Raji (cell line): Measurements from ENCODE around the gene GRIK4.

Experiments
- POLR2A ChIP-seq: IDR thresholded peaks from 2 replicates; pipeline ENCODE4 v1.6.1; 2011; ENCODE audit warnings: low read depth, low read length, control low read depth; ENCODE audit not compliant: insufficient read depth

Gene GRIK4

GRCh38 chr11:120662071-120662676, 150.6 kb downstream of the GRIK4 start:
- TF ChIP-seq POLR2A = no peak

GRCh38 chr11:120663142-120663541, 151.6 kb downstream of the GRIK4 start:
- no peak for TF ChIP-seq POLR2A

- TF ChIP-seq POLR2A = no peak
Measured at GRCh38 chr11:120666121-120666639, 154.6 kb downstream of the GRIK4 start.

GRCh38 chr11:120667281-120667680, 155.7 kb downstream of the GRIK4 start:
- no peak for TF ChIP-seq POLR2A

GRCh38 chr11:120667934-120668333, 156.4 kb downstream of the GRIK4 start:
- no peak for TF ChIP-seq POLR2A

GRCh38 chr11:120668537-120668936, 157.0 kb downstream of the GRIK4 start:
- TF ChIP-seq POLR2A = no peak

GRCh38 chr11:120674542-120674941, 163.0 kb downstream of the GRIK4 start:
- no peak for TF ChIP-seq POLR2A

- no peak for TF ChIP-seq POLR2A
Measured at GRCh38 chr11:120675171-120675570, 163.6 kb downstream of the GRIK4 start.

- no peak for TF ChIP-seq POLR2A
Measured at GRCh38 chr11:120676991-120677390, 165.4 kb downstream of the GRIK4 start.

- no peak for TF ChIP-seq POLR2A
Measured at GRCh38 chr11:120680322-120680721, 168.8 kb downstream of the GRIK4 start.

- TF ChIP-seq POLR2A = no peak
Measured at GRCh38 chr11:120681434-120682331, 170.1 kb downstream of the GRIK4 start.

- TF ChIP-seq POLR2A = no peak
Measured at GRCh38 chr11:120682332-120682649, 170.7 kb downstream of the GRIK4 start.

- no peak for TF ChIP-seq POLR2A
Measured at GRCh38 chr11:120682866-120683265, 171.3 kb downstream of the GRIK4 start.

GRCh38 chr11:120686516-120686915, 175.0 kb downstream of the GRIK4 start:
- no peak for TF ChIP-seq POLR2A

- no peak for TF ChIP-seq POLR2A
Measured at GRCh38 chr11:120688163-120688562, 176.6 kb downstream of the GRIK4 start.

- no peak for TF ChIP-seq POLR2A
Measured at GRCh38 chr11:120689596-120690275, 178.2 kb downstream of the GRIK4 start.
